ENCODE data around the gene ZMAT1.
A peak's percentile ranks its signal among the peaks of the same experiment; 100 is the strongest.
"Not testable (repeated sequence)": the region's sequence is repeated elsewhere in the genome, so short reads cannot be mapped to it uniquely, and the experiment has no call there.

Gene ZMAT1

DNA sequence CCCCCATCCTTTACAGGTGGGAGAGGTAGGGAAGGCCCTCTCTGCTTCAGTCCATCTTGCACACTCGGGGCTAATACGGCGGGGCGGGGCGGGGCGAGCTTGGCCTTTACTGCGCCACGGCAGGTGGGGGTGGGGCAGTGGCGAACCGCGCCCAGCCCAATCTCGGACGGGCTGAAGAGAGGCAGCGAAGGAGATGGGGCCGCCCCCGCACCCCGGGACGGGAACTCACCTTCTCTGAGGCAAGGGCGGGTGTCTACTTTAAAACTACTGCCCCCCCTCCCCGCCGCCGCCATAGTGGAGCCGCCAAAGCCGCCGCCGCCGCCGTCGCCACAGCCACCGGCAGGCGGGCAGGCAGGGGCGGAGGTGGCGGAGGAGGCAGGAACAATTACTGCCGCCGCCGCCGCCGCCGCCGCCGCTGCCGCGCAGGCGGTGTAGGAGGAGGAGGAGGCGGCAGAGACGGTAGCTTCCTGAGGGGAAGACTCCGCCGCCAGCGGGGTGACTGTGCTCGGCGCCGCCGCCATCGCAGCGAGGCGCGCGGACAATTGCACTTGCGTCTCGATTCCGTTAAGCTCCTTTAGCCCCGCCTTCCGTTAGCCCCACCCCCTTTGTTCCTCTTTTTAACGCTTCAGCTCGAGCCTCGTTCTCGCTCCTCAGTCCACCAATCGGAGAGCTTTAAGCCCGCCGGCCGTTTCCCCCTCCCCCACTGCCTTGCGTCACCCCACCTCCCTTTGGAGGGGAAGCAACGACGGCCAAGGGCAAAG is at the start of gene ZMAT1:
TSS of gene ZMAT1 (minus strand) at position 540 of the 761 bp plus-strand sequence. CDS start at position 521, 19 bp downstream.
- Mint-ChIP-seq H3K4me3 (peak within 1 kb of the TSS; percentile 88), H3K9me3 (ENCODE audit: low read depth) (peaks cover 4% of the 10 kb centered on the region), H3K27ac (peak within 1 kb of the TSS; percentile 94), H3K4me1 (ENCODE audit: low read depth) (peaks cover 29% of the 10 kb centered on the region), H3K27me3 (no peaks in the 10 kb centered on the region), H3K36me3 (no peaks in the 10 kb centered on the region)

DNA sequence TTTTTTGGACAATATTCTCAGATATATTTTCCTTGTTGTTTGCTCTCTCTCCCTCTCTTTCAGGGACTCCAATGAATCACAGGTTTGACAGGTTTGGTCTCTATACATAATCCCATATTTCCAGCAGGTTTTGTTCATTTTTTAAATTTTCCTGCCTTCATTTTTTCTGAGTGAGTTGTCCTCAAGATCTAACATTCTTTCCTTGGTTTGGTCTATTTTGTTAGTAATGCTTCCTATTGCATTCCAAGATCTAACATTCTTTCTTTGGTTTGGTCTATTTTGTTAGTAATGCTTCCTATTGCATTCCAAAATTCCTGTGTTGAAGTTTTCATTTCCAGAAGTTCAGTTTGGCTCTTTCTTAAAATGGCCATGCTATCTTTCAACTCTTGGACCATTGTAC is 45.3 kb upstream of the ZMAT1 start:
- H3K4me3 Mint-ChIP-seq, result no peak overlapping the region
- H3K9me3 Mint-ChIP-seq (ENCODE audit: low read depth), result peaks cover 7% of the 10 kb centered on the region
- no peaks in the 10 kb centered on the region for H3K4me1 Mint-ChIP-seq (ENCODE audit: low read depth)
- no peaks in the 10 kb centered on the region for H3K36me3 Mint-ChIP-seq
- no peak overlapping the region for H3K27ac Mint-ChIP-seq
- H3K27me3 Mint-ChIP-seq, result peaks cover 1% of the 10 kb centered on the region

DNA sequence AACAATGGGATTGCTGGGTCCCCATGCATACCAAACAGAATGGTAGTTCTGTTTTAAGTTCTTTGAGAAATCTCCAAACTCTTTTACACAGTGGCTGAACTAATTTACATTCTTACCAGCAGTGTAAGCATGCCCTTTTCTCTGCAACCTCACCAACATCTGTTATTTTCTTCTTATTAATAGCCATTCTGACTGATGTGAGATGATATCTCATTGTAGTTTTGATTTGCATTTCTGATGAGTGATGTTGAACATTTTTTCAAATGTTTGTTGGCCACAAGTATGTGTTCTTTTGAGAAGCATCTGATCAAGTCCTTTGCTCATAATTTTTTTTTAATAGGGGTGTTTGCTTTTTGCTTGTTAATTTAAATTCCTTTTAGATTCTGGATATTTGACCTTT is 41.2 kb upstream of the ZMAT1 start:
- Mint-ChIP-seq H3K36me3 (no peaks in the 10 kb centered on the region), H3K4me3 (no peak overlapping the region), H3K9me3 (ENCODE audit: low read depth) (peaks cover 7% of the 10 kb centered on the region), H3K27me3 (no peaks in the 10 kb centered on the region), H3K4me1 (ENCODE audit: low read depth) (no peaks in the 10 kb centered on the region), H3K27ac (no peak overlapping the region)

DNA sequence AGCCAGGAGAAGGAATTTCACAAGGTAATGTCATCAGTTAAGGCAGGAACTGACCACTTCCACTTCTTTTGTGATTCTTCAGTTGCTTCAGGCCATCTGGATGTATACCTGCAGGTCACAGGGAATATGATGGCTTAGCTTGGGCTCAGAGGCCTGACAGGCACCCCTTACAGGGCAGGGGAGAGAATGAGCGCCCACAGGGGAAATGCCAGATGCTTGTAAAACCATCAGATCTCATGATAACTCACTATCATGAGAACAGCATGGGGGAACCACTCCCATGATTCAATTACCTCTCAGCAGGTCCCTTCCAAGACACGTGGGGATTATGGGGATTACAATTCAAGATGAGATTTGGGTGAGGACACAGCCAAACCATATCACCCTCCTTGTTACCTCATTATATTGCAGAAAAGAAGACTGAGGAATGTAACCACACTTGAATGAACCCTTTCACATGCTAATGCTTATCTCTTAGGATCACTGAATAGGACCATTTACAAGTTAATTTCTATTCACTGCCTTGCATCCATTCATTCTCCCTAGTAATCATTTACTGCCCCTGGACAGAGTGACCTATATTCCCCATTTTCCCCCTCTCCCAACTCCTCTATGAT is 33.2 kb upstream of the ZMAT1 start:
- not testable (repeated sequence) for H3K9me3 Mint-ChIP-seq (ENCODE audit: low read depth); H3K27me3 Mint-ChIP-seq; H3K27ac Mint-ChIP-seq; H3K36me3 Mint-ChIP-seq; H3K4me1 Mint-ChIP-seq (ENCODE audit: low read depth); H3K4me3 Mint-ChIP-seq

DNA sequence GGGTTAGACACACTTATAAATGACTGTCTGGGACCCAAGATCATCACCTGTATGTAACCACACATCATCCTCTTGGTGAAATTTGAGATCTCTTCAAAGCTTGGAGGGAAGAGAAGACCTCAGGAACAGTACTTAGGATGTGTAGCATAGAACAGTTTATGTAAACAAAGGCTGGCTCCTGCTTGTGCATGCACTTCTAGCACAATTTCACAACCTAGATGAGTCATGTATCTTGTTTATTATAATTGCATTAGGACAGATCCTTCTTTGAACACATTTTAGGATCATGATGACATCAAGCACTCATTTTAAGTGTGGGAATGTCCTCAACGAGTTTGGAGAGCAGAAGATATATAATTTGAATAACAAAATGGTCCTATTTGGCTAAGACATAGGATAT is 26.3 kb upstream of the ZMAT1 start:
- peaks cover 2% of the 10 kb centered on the region for H3K9me3 Mint-ChIP-seq (ENCODE audit: low read depth)
- H3K4me1 Mint-ChIP-seq (ENCODE audit: low read depth), result no peaks in the 10 kb centered on the region
- H3K27ac Mint-ChIP-seq, result no peak overlapping the region
- peaks cover 3% of the 10 kb centered on the region for H3K27me3 Mint-ChIP-seq
- no peak overlapping the region for H3K4me3 Mint-ChIP-seq
- H3K36me3 Mint-ChIP-seq, result no peaks in the 10 kb centered on the region

DNA sequence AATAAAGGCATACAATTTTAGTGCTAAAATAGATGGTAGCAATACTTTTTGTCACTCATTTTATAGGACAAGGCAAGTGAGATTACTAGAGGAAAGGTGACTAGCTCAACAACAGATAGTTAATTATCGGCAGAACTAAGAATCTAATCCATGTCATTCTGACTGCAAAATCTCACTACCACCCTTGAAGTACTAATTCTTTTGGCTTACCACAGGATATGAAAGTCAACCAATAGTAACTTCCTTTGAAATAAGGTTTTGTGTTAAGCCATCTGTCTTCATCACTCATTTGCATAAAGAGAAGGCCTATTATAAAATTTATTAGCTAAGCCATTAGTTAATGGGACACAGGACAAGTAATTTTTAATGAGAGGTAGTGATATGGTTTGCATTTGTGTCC is 25.3 kb upstream of the ZMAT1 start:
- no peaks in the 10 kb centered on the region for H3K4me1 Mint-ChIP-seq (ENCODE audit: low read depth)
- no peak overlapping the region for H3K4me3 Mint-ChIP-seq
- peaks cover 7% of the 10 kb centered on the region for H3K27me3 Mint-ChIP-seq
- H3K9me3 Mint-ChIP-seq (ENCODE audit: low read depth), result peaks cover 7% of the 10 kb centered on the region
- peaks cover 4% of the 10 kb centered on the region for H3K36me3 Mint-ChIP-seq
- H3K27ac Mint-ChIP-seq, result no peak overlapping the region

DNA sequence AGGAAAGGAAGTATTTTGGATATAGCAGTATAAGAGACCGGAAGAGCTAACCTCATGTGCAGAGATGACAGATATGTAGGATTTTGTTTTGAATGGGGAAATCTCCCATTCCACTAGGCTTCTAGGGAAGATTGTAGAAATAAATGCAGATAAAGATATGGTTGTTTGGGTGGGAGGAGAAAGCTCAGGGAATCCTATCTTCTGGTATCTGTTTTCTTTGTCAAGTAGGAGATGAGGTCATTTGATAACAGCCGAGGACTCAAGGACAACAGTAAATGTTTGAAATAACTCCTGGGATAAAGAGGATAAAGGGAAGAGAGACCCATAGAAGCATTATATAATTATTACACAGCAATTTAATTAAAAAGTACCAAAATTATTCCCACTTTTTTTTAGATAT is 24.7 kb upstream of the ZMAT1 start:
- H3K36me3 Mint-ChIP-seq, result peaks cover 4% of the 10 kb centered on the region

DNA sequence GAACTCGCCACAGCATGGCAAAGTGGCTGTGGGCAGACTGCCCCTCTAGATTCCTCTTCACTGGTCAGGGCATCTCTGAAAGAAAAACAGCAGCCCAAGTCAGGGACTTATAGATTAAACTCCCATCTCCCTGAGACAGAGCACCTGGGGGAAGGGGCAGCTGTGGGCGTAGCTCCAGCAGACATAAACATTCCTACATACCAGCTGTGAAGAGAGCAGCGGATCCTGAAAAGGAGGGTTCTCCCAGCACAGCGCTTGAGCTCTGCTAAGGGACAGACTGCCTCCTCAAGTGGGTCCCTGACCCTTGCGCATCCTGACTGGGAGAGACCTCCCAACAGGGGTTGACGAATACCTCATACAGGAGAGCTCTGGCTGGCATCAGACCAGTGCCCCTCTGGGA is 18.8 kb upstream of the ZMAT1 start:
- no peak overlapping the region for H3K4me3 Mint-ChIP-seq
- H3K27me3 Mint-ChIP-seq, result peaks cover 7% of the 10 kb centered on the region
- H3K36me3 Mint-ChIP-seq, result peaks cover 4% of the 10 kb centered on the region
- H3K4me1 Mint-ChIP-seq (ENCODE audit: low read depth), result peaks cover 1% of the 10 kb centered on the region
- no peak overlapping the region for H3K27ac Mint-ChIP-seq
- peaks cover 7% of the 10 kb centered on the region for H3K9me3 Mint-ChIP-seq (ENCODE audit: low read depth)

More for the DNA sequence above, 24.7 kb upstream of the ZMAT1 start:
- Mint-ChIP-seq H3K4me1 (ENCODE audit: low read depth) (no peaks in the 10 kb centered on the region), H3K27ac (no peak overlapping the region), H3K4me3 (no peak overlapping the region), H3K9me3 (ENCODE audit: low read depth) (peaks cover 7% of the 10 kb centered on the region), H3K27me3 (peaks cover 7% of the 10 kb centered on the region)

DNA sequence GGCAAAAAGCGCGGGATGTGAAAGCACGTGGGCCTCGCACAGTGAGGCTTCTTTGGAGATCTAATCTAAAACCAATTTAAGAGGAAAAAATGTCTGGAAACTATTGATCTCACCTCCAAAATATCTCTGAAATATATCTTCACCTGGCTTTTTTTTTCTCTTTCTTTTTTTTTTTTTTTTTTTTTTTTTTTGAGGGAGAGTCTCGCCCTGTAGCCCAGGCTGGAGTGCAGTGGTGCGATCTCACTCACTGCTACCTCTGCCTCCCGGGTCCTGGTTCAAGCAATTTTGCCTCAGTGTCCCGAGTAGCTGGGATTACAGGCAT is 383 bp upstream of the ZMAT1 start:
- peaks cover 24% of the 10 kb centered on the region for H3K4me1 Mint-ChIP-seq (ENCODE audit: low read depth)
- H3K27me3 Mint-ChIP-seq, result no peaks in the 10 kb centered on the region
- no peaks in the 10 kb centered on the region for H3K36me3 Mint-ChIP-seq
- H3K4me3 Mint-ChIP-seq, result peak overlapping the region; percentile 88
- H3K9me3 Mint-ChIP-seq (ENCODE audit: low read depth), result peaks cover 4% of the 10 kb centered on the region
- peak overlapping the region; percentile 94 for H3K27ac Mint-ChIP-seq

DNA sequence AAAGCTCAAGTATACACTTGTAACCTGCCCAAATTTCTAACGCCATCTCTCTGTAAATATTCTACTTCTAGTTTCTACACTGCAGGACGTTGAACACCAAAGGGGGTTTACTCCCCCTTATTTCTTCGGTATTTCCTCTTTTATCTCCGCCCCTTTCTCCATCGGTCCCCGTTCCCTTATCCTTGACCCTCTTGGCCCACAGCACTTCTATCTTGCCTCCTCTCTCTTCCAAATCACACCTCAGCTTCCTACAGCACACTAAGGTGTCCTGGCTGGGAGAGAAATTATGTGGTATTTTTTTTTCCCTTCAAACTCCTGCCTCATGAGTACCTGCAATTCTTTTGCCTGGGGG is 715 bp downstream of the ZMAT1 start:
- Mint-ChIP-seq H3K4me3 (peak overlapping the region; percentile 83), H3K27me3 (no peaks in the 10 kb centered on the region)

DNA sequence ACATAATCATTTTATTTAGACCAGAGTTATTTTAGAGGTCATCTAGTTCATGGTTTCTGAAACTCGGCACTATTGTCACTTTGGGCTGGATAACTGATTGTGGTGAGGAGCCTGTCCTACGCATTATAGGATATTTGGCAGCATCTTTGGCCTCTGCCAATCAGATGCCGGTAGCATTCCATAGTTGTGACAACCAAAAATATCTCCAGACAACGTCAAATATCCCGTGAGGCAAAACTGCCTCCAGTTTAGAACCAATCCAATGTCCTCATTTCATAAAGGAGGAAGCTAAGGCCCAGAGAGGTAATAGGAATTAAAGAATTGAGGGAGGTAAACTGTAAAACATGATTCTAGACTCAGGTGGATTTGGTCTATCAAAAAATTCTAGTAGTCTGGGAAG is 6.1 kb downstream of the ZMAT1 start:
- no peaks in the 10 kb centered on the region for H3K36me3 Mint-ChIP-seq
- peaks cover 17% of the 10 kb centered on the region for H3K4me1 Mint-ChIP-seq (ENCODE audit: low read depth)
- H3K9me3 Mint-ChIP-seq (ENCODE audit: low read depth), result no peaks in the 10 kb centered on the region
- H3K27ac Mint-ChIP-seq, result no peak overlapping the region
- no peaks in the 10 kb centered on the region for H3K27me3 Mint-ChIP-seq
- no peak overlapping the region for H3K4me3 Mint-ChIP-seq

More for the DNA sequence above, 715 bp downstream of the ZMAT1 start:
- peaks cover 4% of the 10 kb centered on the region for H3K9me3 Mint-ChIP-seq (ENCODE audit: low read depth)
- H3K36me3 Mint-ChIP-seq, result no peaks in the 10 kb centered on the region
- H3K4me1 Mint-ChIP-seq (ENCODE audit: low read depth), result peaks cover 31% of the 10 kb centered on the region
- peak overlapping the region; percentile 93 for H3K27ac Mint-ChIP-seq

DNA sequence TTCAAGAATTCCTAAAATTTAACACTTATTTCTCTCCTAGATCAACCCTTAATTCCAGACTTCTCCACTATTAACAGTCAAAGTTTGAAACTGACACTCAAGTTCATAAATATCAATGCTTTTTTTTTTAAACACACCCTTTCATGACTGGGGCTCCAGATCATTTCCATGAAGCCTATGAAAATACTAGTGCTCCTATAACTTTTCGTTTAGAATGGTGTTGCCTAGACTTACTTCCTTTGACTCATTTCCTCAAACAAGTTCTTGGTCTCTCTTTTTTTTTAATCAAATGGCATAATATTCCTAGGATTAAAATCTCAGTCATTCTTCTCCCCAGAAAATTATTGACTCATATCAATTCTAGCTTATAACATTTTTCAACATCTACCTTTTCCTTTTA is 13.1 kb downstream of the ZMAT1 start:
- Mint-ChIP-seq H3K27ac (no peak overlapping the region), H3K27me3 (no peaks in the 10 kb centered on the region), H3K4me1 (ENCODE audit: low read depth) (no peaks in the 10 kb centered on the region), H3K4me3 (no peak overlapping the region), H3K9me3 (ENCODE audit: low read depth) (peaks cover 5% of the 10 kb centered on the region), H3K36me3 (peaks cover 8% of the 10 kb centered on the region)

DNA sequence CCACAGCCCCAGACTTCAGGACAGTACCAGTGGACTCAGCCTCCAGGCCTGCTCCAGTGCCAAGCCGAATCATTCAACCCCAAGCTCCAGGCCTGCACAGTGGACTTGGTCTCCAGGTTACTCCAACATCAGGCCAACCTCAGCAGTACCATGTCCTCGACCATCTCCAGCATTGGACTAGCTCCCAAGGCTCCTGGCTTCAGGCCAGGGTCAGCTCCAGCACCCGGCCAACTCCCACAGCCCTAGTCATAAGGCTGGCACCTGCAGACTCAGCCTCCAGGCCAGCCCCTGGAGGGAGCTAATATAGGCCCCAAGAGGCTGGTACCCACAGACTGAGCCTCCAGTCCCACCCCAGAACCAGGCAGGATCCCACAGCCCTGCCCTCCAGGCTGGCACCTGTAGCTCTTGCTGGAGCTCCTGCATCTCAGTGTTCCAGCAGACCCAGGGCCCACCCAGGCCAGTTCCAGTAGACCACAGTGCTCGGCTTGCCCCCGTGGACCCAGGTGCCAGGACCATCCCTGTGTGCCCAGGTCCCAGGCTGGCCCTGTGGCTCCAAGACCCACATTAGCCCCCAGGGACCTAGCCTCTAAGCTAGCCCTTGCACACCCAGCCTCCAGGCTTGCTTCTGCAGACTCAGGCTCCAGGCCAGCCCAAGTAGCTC is 25.6 kb downstream of the ZMAT1 start:
- H3K27me3 Mint-ChIP-seq, result no peaks in the 10 kb centered on the region
- H3K4me3 Mint-ChIP-seq, result no peak overlapping the region
- H3K9me3 Mint-ChIP-seq (ENCODE audit: low read depth), result peaks cover 8% of the 10 kb centered on the region
- peaks cover 4% of the 10 kb centered on the region for H3K36me3 Mint-ChIP-seq
- H3K27ac Mint-ChIP-seq, result no peak overlapping the region
- H3K4me1 Mint-ChIP-seq (ENCODE audit: low read depth), result no peaks in the 10 kb centered on the region

DNA sequence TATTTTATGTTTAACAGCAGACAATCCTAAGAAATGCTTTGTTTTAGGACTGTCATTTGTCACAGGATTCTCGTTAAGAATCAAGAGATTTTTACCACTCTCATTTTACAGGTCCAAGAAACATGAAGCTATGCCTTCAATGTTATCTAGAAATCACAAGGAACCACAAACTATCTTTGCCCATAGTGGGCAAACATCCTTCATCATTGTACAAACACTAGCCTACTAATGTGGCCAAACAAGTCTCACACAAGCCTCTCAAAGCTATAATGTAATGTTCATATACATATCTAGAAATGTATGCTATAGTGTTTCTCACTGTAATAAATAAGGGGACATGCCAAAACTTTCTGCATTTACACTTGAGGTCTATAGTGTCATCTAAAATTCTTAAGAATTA is 26.8 kb downstream of the ZMAT1 start:
- Mint-ChIP-seq H3K4me3 (no peak overlapping the region), H3K36me3 (peaks cover 5% of the 10 kb centered on the region), H3K27me3 (no peaks in the 10 kb centered on the region), H3K9me3 (ENCODE audit: low read depth) (no peaks in the 10 kb centered on the region), H3K27ac (no peak overlapping the region), H3K4me1 (ENCODE audit: low read depth) (no peaks in the 10 kb centered on the region)

Measured in activated naive CD8-positive, alpha-beta T cell (primary cell).